Breast epithelium (tissue), 3 donors: ENCODE measurements around the gene ISG20.

Source experiments
- POLR2A ChIP-seq: fragments of 450-650 bp; IDR thresholded peaks from one replicate; pipeline ENCODE4 v1.6.1; 2016; ENCODE audit warnings: antibody characterized with exemption, mild to moderate bottlenecking, moderate library complexity
- POLR2AphosphoS5 ChIP-seq, 3 donors: sonication (generic); formaldehyde crosslinking; IDR thresholded peaks; one replicate each; pipeline ENCODE4 v1.6.1; 2017; ENCODE audit warnings: antibody characterized with exemption in 3 of 3
- TF ChIP-seq, protein P1 (sequence below), 3 donors: fragments of 450-650 bp; IDR thresholded peaks; one replicate each; pipeline ENCODE4 v1.5.1; 2016 to 2017; ENCODE audit warnings: antibody characterized with exemption in 3 of 3, mild to moderate bottlenecking in 3 of 3, moderate library complexity in 3 of 3

DNA sequence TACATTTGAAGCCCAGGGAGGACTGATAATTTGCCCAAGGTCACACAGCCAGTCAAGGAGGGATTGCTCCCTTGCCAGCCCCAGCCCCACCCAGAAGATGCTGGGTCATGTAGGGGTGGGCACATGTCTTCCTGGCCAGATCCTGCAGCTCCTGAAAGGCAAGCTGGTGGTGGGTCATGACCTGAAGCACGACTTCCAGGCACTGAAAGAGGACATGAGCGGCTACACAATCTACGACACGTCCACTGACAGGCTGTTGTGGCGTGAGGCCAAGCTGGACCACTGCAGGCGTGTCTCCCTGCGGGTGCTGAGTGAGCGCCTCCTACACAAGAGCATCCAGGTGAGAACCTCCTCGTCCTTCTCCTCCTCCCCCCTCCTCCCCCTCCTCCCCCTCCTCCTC, 13.2 kb downstream of the ISG20 start:
- TF ChIP-seq, protein P1, sequence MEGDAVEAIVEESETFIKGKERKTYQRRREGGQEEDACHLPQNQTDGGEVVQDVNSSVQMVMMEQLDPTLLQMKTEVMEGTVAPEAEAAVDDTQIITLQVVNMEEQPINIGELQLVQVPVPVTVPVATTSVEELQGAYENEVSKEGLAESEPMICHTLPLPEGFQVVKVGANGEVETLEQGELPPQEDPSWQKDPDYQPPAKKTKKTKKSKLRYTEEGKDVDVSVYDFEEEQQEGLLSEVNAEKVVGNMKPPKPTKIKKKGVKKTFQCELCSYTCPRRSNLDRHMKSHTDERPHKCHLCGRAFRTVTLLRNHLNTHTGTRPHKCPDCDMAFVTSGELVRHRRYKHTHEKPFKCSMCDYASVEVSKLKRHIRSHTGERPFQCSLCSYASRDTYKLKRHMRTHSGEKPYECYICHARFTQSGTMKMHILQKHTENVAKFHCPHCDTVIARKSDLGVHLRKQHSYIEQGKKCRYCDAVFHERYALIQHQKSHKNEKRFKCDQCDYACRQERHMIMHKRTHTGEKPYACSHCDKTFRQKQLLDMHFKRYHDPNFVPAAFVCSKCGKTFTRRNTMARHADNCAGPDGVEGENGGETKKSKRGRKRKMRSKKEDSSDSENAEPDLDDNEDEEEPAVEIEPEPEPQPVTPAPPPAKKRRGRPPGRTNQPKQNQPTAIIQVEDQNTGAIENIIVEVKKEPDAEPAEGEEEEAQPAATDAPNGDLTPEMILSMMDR (IDR thresholded peaks at IDR 0.05): no peak
- TF ChIP-seq POLR2A (no peak), POLR2AphosphoS5 (IDR thresholded peaks at IDR 0.05) (no peak)
